Muscle layer of duodenum (tissue), 2 donors: ENCODE data around the gene IL1RL2.

ENCODE experiments used
- H3K27ac ChIP-seq: one replicate; pipeline ENCODE4 v1.7.0; 2013; ENCODE audit warnings: mild to moderate bottlenecking, low read length
- H3K27me3 ChIP-seq: one replicate; pipeline ENCODE4 v1.7.0; 2013; ENCODE audit warnings: low read depth, mild to moderate bottlenecking, control low read depth, low read length
- H3K36me3 ChIP-seq, 2 donors: one replicate each; pipeline ENCODE4 v1.7.0; 2013; ENCODE audit warnings: low read length in 2 of 2, control low read depth in 1 of 2, mild to moderate bottlenecking in 1 of 2; ENCODE audit not compliant: insufficient read depth in 2 of 2, control insufficient read depth in 1 of 2
- H3K4me1 ChIP-seq, 2 donors: one replicate each; pipeline ENCODE4 v1.7.0; 2013; ENCODE audit warnings: low read length in 2 of 2, mild to moderate bottlenecking in 2 of 2, control low read depth in 1 of 2, moderate library complexity in 1 of 2; ENCODE audit not compliant: insufficient read depth in 2 of 2, control insufficient read depth in 1 of 2
- H3K4me3 ChIP-seq, 2 donors: one replicate each; pipeline ENCODE4 v1.7.0; 2013; ENCODE audit warnings: low read length in 2 of 2, low read depth in 1 of 2, mild to moderate bottlenecking in 1 of 2
- H3K9me3 ChIP-seq, 2 donors: one replicate each; pipeline ENCODE4 v1.7.0; 2013; ENCODE audit warnings: low read length in 2 of 2, control low read depth in 1 of 2, mild to moderate bottlenecking in 1 of 2; ENCODE audit not compliant: control insufficient read depth in 1 of 2
- donor health status: healthy.

Gene IL1RL2

DNA sequence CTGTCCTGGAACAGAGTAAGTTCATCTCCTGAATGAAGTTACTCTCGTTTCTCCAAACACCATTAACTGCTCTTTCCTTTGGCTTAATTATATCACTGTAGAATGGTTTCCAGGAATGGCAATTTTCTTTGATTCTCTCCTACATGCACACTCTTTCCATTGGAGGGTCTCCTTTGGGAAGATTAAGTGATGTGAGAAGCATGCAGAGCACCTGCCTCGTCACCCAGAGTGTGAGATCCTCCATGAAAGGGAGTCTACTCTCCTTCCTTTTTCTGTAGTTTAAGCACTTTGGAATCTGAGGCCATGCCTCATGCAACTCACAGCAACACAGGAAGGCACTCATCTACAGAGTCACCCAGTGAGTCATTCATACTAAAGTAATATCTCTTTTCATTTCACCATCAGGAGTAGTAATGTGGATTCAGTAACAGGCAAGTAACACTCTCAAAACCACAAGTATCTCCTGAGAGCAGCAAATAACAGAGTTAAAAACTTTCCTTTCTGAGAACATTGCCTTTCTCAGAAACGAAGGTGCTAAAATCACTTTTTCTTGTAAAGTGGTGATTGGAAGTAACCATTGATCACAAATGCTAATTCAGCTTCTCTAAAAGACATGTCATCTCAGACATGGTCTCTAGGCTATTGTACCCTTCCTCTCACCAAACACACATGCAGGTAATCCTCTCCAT is 71.7 kb downstream of the IL1RL2 start:
- no peaks in the 10 kb centered on the region for H3K27me3 ChIP-seq
- H3K27ac ChIP-seq, result no peak overlapping the region
- no peak overlapping the region for H3K4me3 ChIP-seq
- no peaks in the 10 kb centered on the region for H3K9me3 ChIP-seq
- no peaks in the 10 kb centered on the region for H3K36me3 ChIP-seq
- H3K4me1 ChIP-seq, result no peaks in the 10 kb centered on the region

GRCh38 chr2:102261467-102262135 is 74.8 kb downstream of the IL1RL2 start:
- no peak overlapping the region for H3K4me3 ChIP-seq
- no peaks in the 10 kb centered on the region for H3K27me3 ChIP-seq
- no peaks in the 10 kb centered on the region for H3K36me3 ChIP-seq
- no peaks in the 10 kb centered on the region for H3K9me3 ChIP-seq
- H3K4me1 ChIP-seq, result no peaks in the 10 kb centered on the region
- H3K27ac ChIP-seq, result no peak overlapping the region

GRCh38 chr2:102262216-102263129 is 75.7 kb downstream of the IL1RL2 start:
- H3K27ac ChIP-seq, result no peak overlapping the region
- no peaks in the 10 kb centered on the region for H3K36me3 ChIP-seq
- no peak overlapping the region for H3K4me3 ChIP-seq
- H3K9me3 ChIP-seq, result no peaks in the 10 kb centered on the region
- no peaks in the 10 kb centered on the region for H3K4me1 ChIP-seq
- no peaks in the 10 kb centered on the region for H3K27me3 ChIP-seq

DNA sequence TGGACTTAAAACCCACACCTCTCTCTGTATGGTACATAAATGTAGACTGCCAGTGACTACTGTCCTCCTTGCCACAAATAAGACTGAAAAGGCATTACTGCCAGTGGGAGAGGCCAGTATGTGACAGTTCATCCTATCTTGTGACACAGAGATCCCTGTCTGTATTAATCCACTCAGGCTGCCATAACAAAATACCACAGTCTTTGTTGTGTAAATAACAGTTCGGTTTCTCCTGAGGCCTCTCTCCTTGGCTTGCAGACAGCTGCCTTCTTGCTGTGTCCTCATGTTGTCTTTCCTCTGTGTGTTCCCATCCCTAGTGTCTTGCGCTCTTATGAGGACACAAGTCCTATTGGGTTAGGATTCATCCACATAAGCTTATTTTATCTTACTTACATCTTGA is 78.1 kb downstream of the IL1RL2 start:
- H3K27me3 ChIP-seq, result no peaks in the 10 kb centered on the region
- H3K36me3 ChIP-seq, result no peaks in the 10 kb centered on the region
- H3K9me3 ChIP-seq, result no peaks in the 10 kb centered on the region
- no peak overlapping the region for H3K4me3 ChIP-seq
- no peak overlapping the region for H3K27ac ChIP-seq
- H3K4me1 ChIP-seq, result no peaks in the 10 kb centered on the region

GRCh38 chr2:102266204-102266603 is 79.4 kb downstream of the IL1RL2 start:
- Histone ChIP-seq H3K4me1 (no peaks in the 10 kb centered on the region), H3K4me3 (no peak overlapping the region), H3K27ac (no peak overlapping the region), H3K27me3 (no peaks in the 10 kb centered on the region), H3K9me3 (no peaks in the 10 kb centered on the region), H3K36me3 (no peaks in the 10 kb centered on the region)

DNA sequence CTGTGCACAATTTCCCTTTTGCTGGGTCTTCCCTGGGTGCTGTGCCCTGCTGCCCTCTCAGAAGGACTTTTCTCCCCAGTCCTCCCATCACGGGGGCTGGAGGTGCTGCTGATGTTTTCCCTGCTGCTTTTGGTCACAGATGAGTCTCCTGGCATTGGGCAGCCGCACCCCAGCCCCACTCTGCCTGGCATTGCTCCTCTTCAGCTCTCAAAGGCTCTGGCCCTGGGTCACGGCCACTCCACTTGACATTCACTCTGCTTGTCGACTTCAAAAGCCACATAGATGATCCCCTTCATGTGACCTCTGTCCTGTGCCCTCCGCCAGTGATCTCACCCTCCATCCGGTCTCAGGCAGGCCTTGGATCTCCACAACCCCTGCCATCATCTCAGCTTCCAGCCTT is 81.0 kb downstream of the IL1RL2 start:
- Histone ChIP-seq H3K27ac (no peak overlapping the region), H3K27me3 (no peaks in the 10 kb centered on the region), H3K36me3 (no peaks in the 10 kb centered on the region), H3K4me1 (no peaks in the 10 kb centered on the region), H3K9me3 (no peaks in the 10 kb centered on the region), H3K4me3 (no peak overlapping the region)

- Histone ChIP-seq H3K36me3 (no peaks in the 10 kb centered on the region), H3K4me1 (no peaks in the 10 kb centered on the region)
Measured at GRCh38 chr2:102268510-102269199, 81.8 kb downstream of the IL1RL2 start.

DNA sequence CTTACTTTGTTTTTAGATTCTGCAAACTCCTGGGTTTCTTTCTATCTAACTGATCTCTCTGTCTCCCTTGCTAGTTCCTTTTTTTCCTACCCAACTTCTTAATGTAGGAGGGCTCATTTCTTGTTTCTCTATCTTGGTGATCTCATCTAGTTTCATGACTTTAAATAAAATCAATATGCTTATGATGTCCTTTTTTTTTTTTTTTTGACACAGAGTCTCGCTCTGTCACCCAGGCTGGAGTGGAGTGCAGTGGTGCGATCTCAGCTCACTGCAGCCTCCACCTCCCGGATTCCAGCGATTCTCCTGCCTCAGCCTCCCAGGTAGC is 82.3 kb downstream of the IL1RL2 start:
- H3K27me3 ChIP-seq, result no peaks in the 10 kb centered on the region
- H3K9me3 ChIP-seq, result no peaks in the 10 kb centered on the region
- no peak overlapping the region for H3K27ac ChIP-seq
- H3K4me3 ChIP-seq, result no peak overlapping the region
- no peaks in the 10 kb centered on the region for H3K36me3 ChIP-seq
- H3K4me1 ChIP-seq, result no peaks in the 10 kb centered on the region

More at GRCh38 chr2:102268510-102269199, 81.8 kb downstream of the IL1RL2 start:
- Histone ChIP-seq H3K9me3 (no peaks in the 10 kb centered on the region), H3K4me3 (no peak overlapping the region), H3K27ac (no peak overlapping the region), H3K27me3 (no peaks in the 10 kb centered on the region)

- Histone ChIP-seq H3K27me3 (no peaks in the 10 kb centered on the region), H3K4me1 (no peaks in the 10 kb centered on the region), H3K4me3 (no peak overlapping the region), H3K27ac (no peak overlapping the region), H3K36me3 (no peaks in the 10 kb centered on the region), H3K9me3 (no peaks in the 10 kb centered on the region)
Measured at GRCh38 chr2:102271844-102272243, 85.0 kb downstream of the IL1RL2 start.

GRCh38 chr2:102273619-102274211 is 86.9 kb downstream of the IL1RL2 start:
- no peak overlapping the region for H3K4me3 ChIP-seq
- H3K36me3 ChIP-seq, result no peaks in the 10 kb centered on the region
- no peak overlapping the region for H3K27ac ChIP-seq

More at GRCh38 chr2:102273619-102274211, 86.9 kb downstream of the IL1RL2 start:
- Histone ChIP-seq H3K27me3 (no peaks in the 10 kb centered on the region), H3K9me3 (no peaks in the 10 kb centered on the region), H3K4me1 (no peaks in the 10 kb centered on the region)
